Measurements from ENCODE around the gene FERMT1. TPM values are rescaled to one million over a fixed set of nuclear protein-coding genes. Genes with fewer than 3 reads are reported as not detected.

The FERMT1 gene
- total RNA-seq, 4 donors from 2014 or later = 23.2 to 31.9 (median 29.7) TPM

GRCh38 chr20:6044115-6044514 is 78.7 kb downstream of the FERMT1 start:
- no peaks in the 10 kb centered on the region for H3K4me1 ChIP-seq
- DNase-seq = no peak
- H3K4me3 ChIP-seq = no peak overlapping the region
- no peaks in the 10 kb centered on the region for H3K9me3 ChIP-seq
- H3K27ac ChIP-seq = no peak overlapping the region
- in situ Hi-C loops (cut with MboI; ENCODE audit: low pct_ligation_motif_present in 1 of 4, low pct_unique_long_range_greater_than_20kb in 1 of 4, low sequenced_read_pairs in 3 of 4) (no loop called here), intact Hi-C loops (cut with DNase I; ENCODE audit: low total_unique reads) (no loop called here)
- TF ChIP-seq CTCF (IDR thresholded peaks at IDR 0.05) (no peak), POLR2A (IDR thresholded peaks at IDR 0.05) (no peak), EP300 (IDR thresholded peaks at IDR 0.05; ENCODE audit: low read depth) (no peak), POLR2AphosphoS5 (IDR thresholded peaks at IDR 0.05) (no peak)
- WGBS, 2 donors (ENCODE audit: low coverage in 1 of 2) = 78% methylated on average over 2 of the region's 2 CpGs; no CpG with 5 or more reads in 1 of the 2 donors
- peaks cover 0 to 13% (median 5%) of the 10 kb centered on the region in 4 donors for H3K36me3 ChIP-seq
- H3K27me3 ChIP-seq = no peaks in the 10 kb centered on the region

GRCh38 chr20:6041808-6042265 is 81.0 kb downstream of the FERMT1 start:
- no peak for DNase-seq
- Histone ChIP-seq H3K9me3 (no peaks in the 10 kb centered on the region), H3K27me3 (no peaks in the 10 kb centered on the region), H3K27ac (no peak overlapping the region), H3K4me3 (no peak overlapping the region), H3K4me1 (no peaks in the 10 kb centered on the region), H3K36me3 (peaks cover 0 to 30% (median 5%) of the 10 kb centered on the region in 4 donors)
- TF ChIP-seq CTCF (IDR thresholded peaks at IDR 0.05) (no peak), POLR2A (IDR thresholded peaks at IDR 0.05) (no peak), POLR2AphosphoS5 (IDR thresholded peaks at IDR 0.05) (no peak), EP300 (IDR thresholded peaks at IDR 0.05; ENCODE audit: low read depth) (no peak)
- intact Hi-C loops (cut with DNase I; ENCODE audit: low total_unique reads) = no loop called here
- WGBS, 2 donors (ENCODE audit: low coverage in 1 of 2) = 94% methylated on average over 24 of the region's 26 CpGs; no CpG with 5 or more reads in 1 of the 2 donors
- in situ Hi-C loops (cut with MboI; ENCODE audit: low pct_ligation_motif_present in 1 of 4, low pct_unique_long_range_greater_than_20kb in 1 of 4, low sequenced_read_pairs in 3 of 4) = no loop called here

- intact Hi-C loops (cut with DNase I; ENCODE audit: low total_unique reads) (no loop called here), in situ Hi-C loops (cut with MboI; ENCODE audit: low pct_ligation_motif_present in 1 of 4, low pct_unique_long_range_greater_than_20kb in 1 of 4, low sequenced_read_pairs in 3 of 4) (no loop called here)
- no peak for TF ChIP-seq CTCF (IDR thresholded peaks at IDR 0.05)
- no peak for TF ChIP-seq POLR2A (IDR thresholded peaks at IDR 0.05)
- TF ChIP-seq EP300 (IDR thresholded peaks at IDR 0.05; ENCODE audit: low read depth) = no peak
- TF ChIP-seq POLR2AphosphoS5 (IDR thresholded peaks at IDR 0.05) = no peak
- H3K27ac ChIP-seq = no peak overlapping the region
- no peak overlapping the region for H3K4me3 ChIP-seq
- no peaks in the 10 kb centered on the region for H3K9me3 ChIP-seq
- no peaks in the 10 kb centered on the region for H3K27me3 ChIP-seq
- DNase-seq = no peak
- no peaks in the 10 kb centered on the region for H3K4me1 ChIP-seq
- peaks cover 0 to 36% (median 7%) of the 10 kb centered on the region in 4 donors for H3K36me3 ChIP-seq
- WGBS, 2 donors (ENCODE audit: low coverage in 1 of 2) = 95% methylated on average over 44 of the region's 67 CpGs; no CpG with 5 or more reads in 1 of the 2 donors
These were observed 81.6 kb downstream of the FERMT1 start for GRCh38 chr20:6040958-6041807.

GRCh38 chr20:6040540-6040939 is 82.3 kb downstream of the FERMT1 start:
- DNase-seq = no peak
- no peak overlapping the region for H3K4me3 ChIP-seq
- no peaks in the 10 kb centered on the region for H3K4me1 ChIP-seq
- no peaks in the 10 kb centered on the region for H3K27me3 ChIP-seq
- H3K36me3 ChIP-seq = peaks cover 0 to 43% (median 9%) of the 10 kb centered on the region in 4 donors
- no peak overlapping the region for H3K27ac ChIP-seq
- in situ Hi-C loops (cut with MboI; ENCODE audit: low pct_ligation_motif_present in 1 of 4, low pct_unique_long_range_greater_than_20kb in 1 of 4, low sequenced_read_pairs in 3 of 4) = no loop called here
- TF ChIP-seq EP300 (IDR thresholded peaks at IDR 0.05; ENCODE audit: low read depth) = no peak
- TF ChIP-seq POLR2A (IDR thresholded peaks at IDR 0.05) = no peak
- no peak for TF ChIP-seq POLR2AphosphoS5 (IDR thresholded peaks at IDR 0.05)
- no peak for TF ChIP-seq CTCF (IDR thresholded peaks at IDR 0.05)
- 80 to 98% methylated on average over 1 to 8 of the region's 8 CpGs for WGBS, 2 donors (ENCODE audit: low coverage in 1 of 2)
- intact Hi-C loops (cut with DNase I; ENCODE audit: low total_unique reads) = no loop called here
- no peaks in the 10 kb centered on the region for H3K9me3 ChIP-seq

Measured in transverse colon (tissue), 4 donors.